PFSK-1 (cell line): ENCODE results near the gene HMGN2.

Experiments used
- FOXP2 ChIP-seq: optimal IDR thresholded peaks from 2 replicates; pipeline ENCODE3; 2011; ENCODE audit warnings: borderline replicate concordance, control low read depth, inconsistent platforms; ENCODE audit not compliant: insufficient read depth; ENCODE audit errors: extremely low read length, extremely low read depth
- POLR2AphosphoS5 ChIP-seq: IDR thresholded peaks from 2 replicates; pipeline ENCODE4 v1.6.1; 2012; ENCODE audit warnings: low read depth, mild to moderate bottlenecking, control low read depth, low read length, moderate library complexity
- REST ChIP-seq, 2 experiments: IDR thresholded peaks; 2 replicates each; pipeline versions ENCODE4 v1.6.1 to v1.8.0; 2011 to 2012; ENCODE audit warnings: low read depth in 2 of 2, low read length in 2 of 2, control low read depth in 1 of 2, inconsistent platforms in 1 of 2, mild to moderate bottlenecking in 1 of 2, moderate library complexity in 1 of 2; ENCODE audit not compliant: insufficient read depth in 1 of 2
- SIN3A ChIP-seq: IDR thresholded peaks from 2 replicates; pipeline ENCODE4 v1.6.1; 2012; ENCODE audit warnings: mild to moderate bottlenecking, low read length, moderate library complexity, borderline replicate concordance; ENCODE audit not compliant: insufficient read depth
- TAF1 ChIP-seq: IDR thresholded peaks from 2 replicates; pipeline ENCODE4 v1.6.1; 2012; ENCODE audit warnings: low read length, control low read depth, borderline replicate concordance; ENCODE audit not compliant: insufficient read depth

The HMGN2 gene

GRCh38 chr1:26524181-26524580 is 51.9 kb downstream of the HMGN2 start:
- TF ChIP-seq REST (IDR thresholded peaks at IDR 0.05; ENCODE audit: insufficient read depth in 1 of 2, low read depth in 2 of 2, low read length in 2 of 2) = no peak
- no peak for TF ChIP-seq TAF1
- TF ChIP-seq FOXP2 = no peak
- TF ChIP-seq POLR2AphosphoS5 = no peak
- no peak for TF ChIP-seq SIN3A
